H1 (cell line): ENCODE results near the gene H6PD. TPM values are rescaled to one million over a fixed set of nuclear protein-coding genes. Genes with fewer than 3 reads are reported as not detected.

Experiments
- BACH1 ChIP-seq: IDR thresholded peaks from 2 replicates; pipeline ENCODE4 v1.6.1; 2012; ENCODE audit warnings: low read length, improper control_type of control experiment
- CBX5 ChIP-seq: fragments of 300-800, 300-1000 bp; sonication (generic); IDR thresholded peaks from 2 replicates; pipeline ENCODE4 v1.7.1; 2016; ENCODE audit warnings: antibody characterized with exemption, low read length, low read depth
- CEBPB ChIP-seq: IDR thresholded peaks from 2 replicates; pipeline ENCODE4 v1.6.1; 2012; ENCODE audit warnings: low read depth, low read length
- CHD1 ChIP-seq: IDR thresholded peaks from 2 replicates; pipeline ENCODE4 v1.6.1; 2012; ENCODE audit warnings: low read depth, low read length, improper control_type of control experiment
- CREB1 ChIP-seq: IDR thresholded peaks from 2 replicates; pipeline ENCODE4 v1.6.1; 2012; ENCODE audit warnings: inconsistent platforms
- EGR1 ChIP-seq: IDR thresholded peaks from 2 replicates; pipeline ENCODE4 v1.6.1; 2011; ENCODE audit warnings: low read depth, low read length, borderline replicate concordance
- FOSL1 ChIP-seq: IDR thresholded peaks from 2 replicates; pipeline ENCODE4 v1.6.1; 2011; ENCODE audit warnings: mild to moderate bottlenecking, low read depth, low read length, moderate library complexity; ENCODE audit not compliant: insufficient read depth
- HDAC6 ChIP-seq: IDR thresholded peaks from one replicate; pipeline ENCODE4 v1.7.1; 2012; ENCODE audit warnings: low read depth, mild to moderate bottlenecking, inconsistent platforms, low read length, moderate library complexity
- KDM1A ChIP-seq: fragments of 200-600, 300-600 bp; sonication (generic); IDR thresholded peaks from 2 replicates; pipeline ENCODE4 v1.7.1; 2016; ENCODE audit warnings: mild to moderate bottlenecking, low read length, borderline replicate concordance
- MAX ChIP-seq: IDR thresholded peaks from 2 replicates; pipeline ENCODE4 v1.6.1; 2012; ENCODE audit warnings: inconsistent platforms
- POLR2A ChIP-seq, 2 experiments: IDR thresholded peaks; 1 replicate in 1 of 2; 2 replicates in 1 of 2; pipeline ENCODE4 v1.6.1; 2011; ENCODE audit warnings: low read depth in 2 of 2, low read length in 2 of 2, mild to moderate bottlenecking in 2 of 2; ENCODE audit errors: control extremely low read depth in 1 of 2
- POLR2AphosphoS5 ChIP-seq: IDR thresholded peaks from 2 replicates; pipeline ENCODE4 v1.6.1; 2011; ENCODE audit warnings: low read depth, low read length
- RBBP5 ChIP-seq: IDR thresholded peaks from 2 replicates; pipeline ENCODE4 v1.7.1; 2012; ENCODE audit warnings: low read depth, mild to moderate bottlenecking, inconsistent platforms, low read length, moderate library complexity, borderline replicate concordance
- RNF2 ChIP-seq: fragments of 200-900, 300-1000 bp; sonication (generic); IDR thresholded peaks from 2 replicates; pipeline ENCODE4 v1.7.1; 2016; ENCODE audit warnings: borderline replicate concordance, low read depth, mild to moderate bottlenecking, antibody characterized with exemption, low read length; ENCODE audit not compliant: poor library complexity, severe bottlenecking; ENCODE audit errors: missing control alignments
- SAP30 ChIP-seq: fragments of 300-600 bp; sonication (generic); IDR thresholded peaks from 2 replicates; pipeline ENCODE4 v1.7.1; 2012; ENCODE audit warnings: low read length, moderate library complexity, mild to moderate bottlenecking, inconsistent platforms; ENCODE audit not compliant: insufficient read depth, insufficient replicate concordance
- SIX5 ChIP-seq: IDR thresholded peaks from 2 replicates; pipeline ENCODE4 v1.6.1; 2011; ENCODE audit warnings: mild to moderate bottlenecking, low read depth, low read length
- SP1 ChIP-seq: IDR thresholded peaks from 2 replicates; pipeline ENCODE4 v1.6.1; 2011; ENCODE audit warnings: low read depth, low read length
- SP2 ChIP-seq: IDR thresholded peaks from 2 replicates; pipeline ENCODE4 v1.6.1; 2012; ENCODE audit warnings: mild to moderate bottlenecking, low read length, inconsistent platforms
- SRF ChIP-seq: IDR thresholded peaks from 2 replicates; pipeline ENCODE4 v1.6.1; 2011; ENCODE audit warnings: mild to moderate bottlenecking, low read depth, low read length, moderate library complexity
- TBP ChIP-seq: IDR thresholded peaks from 2 replicates; pipeline ENCODE4 v1.6.1; 2011; ENCODE audit warnings: low read depth, low read length, improper control_type of control experiment
- polyA plus RNA-seq, 7 experiments: library from polyadenylated mRNA; depleted of rRNA in 3 of 7; stranded (reverse) in 5 of 7; unstranded in 2 of 7; fragments of >200 nt in 5 of 7; fragments of 200-250 nt in 2 of 7; gene quantifications; 1 replicate in 5 of 7; 2 replicates in 1 of 7; 4 replicates in 1 of 7; pipeline versions ENCODE4 v1.2.1 to v1.2.3, GENCODE V29; 2011 to 2013; ENCODE audit warnings: missing spikeins in 2 of 7, mixed read lengths in 2 of 7
- total RNA-seq: library from RNA; stranded (reverse); fragmentation: NEBNext Ultra II Directional; extraction: Animal tissue kit (Norgen Biotek cat#: 25700); gene quantifications from 2 replicates; pipeline ENCODE4 v1.2.1, GENCODE V29; 2021
- TF ChIP-seq, protein P1 (sequence below), 3 experiments: IDR thresholded peaks; 1 replicate in 2 of 3; 2 replicates in 1 of 3; pipeline versions ENCODE4 v1.5.1 to v1.6.1; 2011; ENCODE audit warnings: low read length in 3 of 3, mild to moderate bottlenecking in 3 of 3, inconsistent platforms in 2 of 3, low read depth in 1 of 3, moderate library complexity in 1 of 3; ENCODE audit not compliant: insufficient read depth in 1 of 3; ENCODE audit errors: control extremely low read depth in 1 of 3

Gene H6PD
- total and polyA plus RNA-seq, 2 of the 8 experiments (the other 6 are each of a cell fraction or from before 2014, with no cell fraction given): 3.6 to 3.8 TPM

- TF ChIP-seq HDAC6: no peak
- TF ChIP-seq CEBPB: no peak
- TF ChIP-seq SP2: no peak
- TF ChIP-seq POLR2A (IDR thresholded peaks at IDR 0.05; ENCODE audit: control extremely low read depth in 1 of 2, low read depth in 2 of 2, low read length in 2 of 2): peak in 1 of 2 experiments; percentile 66; a peak in 1 of 3 replicates
- no peak for TF ChIP-seq CBX5
- TF ChIP-seq RBBP5: no peak
- no peak for TF ChIP-seq SIX5
- no peak for TF ChIP-seq CREB1
- TF ChIP-seq SRF: no peak
- no peak for TF ChIP-seq FOSL1
- no peak for TF ChIP-seq KDM1A
- TF ChIP-seq, protein P1, sequence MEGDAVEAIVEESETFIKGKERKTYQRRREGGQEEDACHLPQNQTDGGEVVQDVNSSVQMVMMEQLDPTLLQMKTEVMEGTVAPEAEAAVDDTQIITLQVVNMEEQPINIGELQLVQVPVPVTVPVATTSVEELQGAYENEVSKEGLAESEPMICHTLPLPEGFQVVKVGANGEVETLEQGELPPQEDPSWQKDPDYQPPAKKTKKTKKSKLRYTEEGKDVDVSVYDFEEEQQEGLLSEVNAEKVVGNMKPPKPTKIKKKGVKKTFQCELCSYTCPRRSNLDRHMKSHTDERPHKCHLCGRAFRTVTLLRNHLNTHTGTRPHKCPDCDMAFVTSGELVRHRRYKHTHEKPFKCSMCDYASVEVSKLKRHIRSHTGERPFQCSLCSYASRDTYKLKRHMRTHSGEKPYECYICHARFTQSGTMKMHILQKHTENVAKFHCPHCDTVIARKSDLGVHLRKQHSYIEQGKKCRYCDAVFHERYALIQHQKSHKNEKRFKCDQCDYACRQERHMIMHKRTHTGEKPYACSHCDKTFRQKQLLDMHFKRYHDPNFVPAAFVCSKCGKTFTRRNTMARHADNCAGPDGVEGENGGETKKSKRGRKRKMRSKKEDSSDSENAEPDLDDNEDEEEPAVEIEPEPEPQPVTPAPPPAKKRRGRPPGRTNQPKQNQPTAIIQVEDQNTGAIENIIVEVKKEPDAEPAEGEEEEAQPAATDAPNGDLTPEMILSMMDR (IDR thresholded peaks at IDR 0.05; ENCODE audit: control extremely low read depth in 1 of 3, insufficient read depth in 1 of 3, low read depth in 1 of 3, low read length in 3 of 3): no peak
- TF ChIP-seq EGR1: no peak; the same call in 1 of the 2 replicates
- no peak for TF ChIP-seq CHD1
- no peak for TF ChIP-seq MAX
- peak; percentile 60; the same call in 1 of the 2 replicates for TF ChIP-seq TBP
- no peak for TF ChIP-seq POLR2AphosphoS5
- TF ChIP-seq SP1: no peak
- no peak for TF ChIP-seq SAP30
- no peak for TF ChIP-seq RNF2
- no peak for TF ChIP-seq BACH1
Observed at GRCh38 chr1:9292361-9293240, 58.0 kb downstream of the H6PD start, which contains the start of gene SPSB1 (continued).
